GM12878 (cell line): ENCODE results near the gene STK33. TPM values are rescaled to one million over a fixed set of nuclear protein-coding genes. Genes with fewer than 3 reads are reported as not detected.

Experiments
- ATAC-seq: fragments of 200-7000 bp; cut with Tn5 transposase; 3 replicates; pipeline ENCODE4 v1.9.1; 2020; ENCODE audit warnings: mild to moderate bottlenecking, moderate library complexity
- BruUV-seq: library from RNA; stranded (reverse); fragments of 400-500 nt; replicated peaks from 2 replicates; lab custom pipeline; 2021; lab: Mats Ljungman, UMichigan
- CTCF ChIA-PET: fragments of 300-600 bp; sonication (Branson Sonifier 250); formaldehyde crosslinking; extraction: SDS; loops from one replicate; lab custom pipeline; 2021; ENCODE audit warnings: inconsistent platforms; lab: Yijun Ruan, JAX
- POLR2A ChIA-PET: fragments of 350-600 bp; formaldehyde crosslinking; extraction: SDS; loops from one replicate; lab custom pipeline; 2021; ENCODE audit warnings: inconsistent platforms; lab: Charles Lee
- RAD21 ChIA-PET: fragments of 300-600 bp; sonication (Branson Sonifier 250); formaldehyde crosslinking; loops from one replicate; lab custom pipeline; 2023; ENCODE audit warnings: antibody characterized with exemption; ENCODE audit not compliant: unreplicated experiment; lab: Charles Lee
- SMC1A ChIA-PET: fragments of 300-600 bp; sonication (Branson Sonifier 250); formaldehyde crosslinking; loops from one replicate; lab custom pipeline; 2023; ENCODE audit not compliant: unreplicated experiment, uncharacterized antibody; lab: Charles Lee
- DNase-seq: peaks from one replicate; pipeline ENCODE4 v3.0.0-alpha.2; 2011; ENCODE audit warnings: low read depth, low spot score
- FAIRE-seq: peaks from 3 replicates; lab custom pipeline; 2011; peaks lifted over from hg19 to GRCh38; lab: Jason Lieb, UNC
- H2AFZ ChIP-seq: 2 replicates; pipeline ENCODE4 v1.6.0; 2011; ENCODE audit warnings: low read depth, low read length, control low read depth; ENCODE audit not compliant: control insufficient read depth
- H3K27ac ChIP-seq: 2 replicates; pipeline ENCODE4 v1.5.1; 2011; ENCODE audit warnings: control low read depth; ENCODE audit not compliant: control insufficient read depth, insufficient read depth
- H3K27me3 ChIP-seq, 2 experiments: replicated peaks in 1 of 2; 2 replicates each; pipeline versions ENCODE4 v1.6.0 to v1.6.1; 2011; ENCODE audit warnings: low read length in 1 of 2; ENCODE audit not compliant: control insufficient read depth in 2 of 2, insufficient read depth in 2 of 2
- H3K36me3 ChIP-seq, 2 experiments: 2 replicates each; pipeline ENCODE4 v1.5.1; 2011; ENCODE audit warnings: low read length in 1 of 2; ENCODE audit not compliant: control insufficient read depth in 2 of 2, insufficient read depth in 2 of 2
- H3K4me1 ChIP-seq: 2 replicates; pipeline ENCODE4 v1.6.1; 2011; ENCODE audit warnings: mild to moderate bottlenecking, low read length, moderate library complexity, mixed read lengths; ENCODE audit not compliant: control insufficient read depth, insufficient read depth
- H3K4me2 ChIP-seq: 2 replicates; pipeline ENCODE4 v1.6.0; 2011; ENCODE audit warnings: control low read depth; ENCODE audit not compliant: control insufficient read depth, insufficient read depth
- H3K4me3 ChIP-seq: fragments of 200-600 bp; sonication (generic); 2 replicates; pipeline ENCODE4 v1.5.1; 2016
- H3K79me2 ChIP-seq: 2 replicates; pipeline ENCODE4 v1.6.0; 2011; ENCODE audit warnings: low read length; ENCODE audit not compliant: control insufficient read depth, insufficient read depth
- H3K9ac ChIP-seq: 2 replicates; pipeline ENCODE4 v1.8.0; 2011; ENCODE audit warnings: low read length, control low read depth, mixed read lengths; ENCODE audit not compliant: control insufficient read depth, insufficient read depth
- H3K9me3 ChIP-seq: replicated peaks from 3 replicates; pipeline ENCODE4 v1.5.1; 2011; ENCODE audit warnings: mild to moderate bottlenecking, low read length; ENCODE audit not compliant: control insufficient read depth, insufficient read depth
- H4K20me1 ChIP-seq: 2 replicates; pipeline ENCODE4 v1.6.0; 2011; ENCODE audit not compliant: control insufficient read depth, insufficient read depth
- ATF3 ChIP-seq: IDR thresholded peaks from 2 replicates; pipeline ENCODE4 v1.6.1; 2011; ENCODE audit warnings: low read depth, mild to moderate bottlenecking, low read length, moderate library complexity, borderline replicate concordance; ENCODE audit errors: extremely low read depth
- BMI1 ChIP-seq: fragments of 450-650 bp; IDR thresholded peaks from 2 replicates; pipeline ENCODE4 v1.6.1; 2016; ENCODE audit warnings: mild to moderate bottlenecking, moderate library complexity, borderline replicate concordance
- BRCA1 ChIP-seq: IDR thresholded peaks from 2 replicates; pipeline ENCODE4 v1.6.1; 2011; ENCODE audit warnings: low read depth, low read length, improper control_type of control experiment
- CBX5 ChIP-seq: sonication (generic); IDR thresholded peaks from 2 replicates; pipeline ENCODE4 v1.6.1; 2016; ENCODE audit warnings: low read depth, moderate library complexity, mild to moderate bottlenecking, inconsistent platforms
- CHD4 ChIP-seq: fragments of 200-600 bp; sonication (generic); IDR thresholded peaks from 2 replicates; pipeline ENCODE4 v1.6.1; 2016; ENCODE audit warnings: mild to moderate bottlenecking
- GABPA ChIP-seq: IDR thresholded peaks from 2 replicates; pipeline ENCODE4 v1.6.1; 2014; ENCODE audit warnings: antibody characterized with exemption, low read depth, mild to moderate bottlenecking, inconsistent platforms
- NKRF ChIP-seq: fragments of 450-650 bp; conservative IDR thresholded peaks from 2 replicates; pipeline ENCODE4 v1.6.1; 2017; ENCODE audit warnings: mild to moderate bottlenecking, moderate library complexity
- PAX8 ChIP-seq: fragments of 450-650 bp; IDR thresholded peaks from 2 replicates; pipeline ENCODE4 v1.6.1; 2017; ENCODE audit warnings: mild to moderate bottlenecking, moderate library complexity
- RAD51 ChIP-seq: fragments of 450-650 bp; IDR thresholded peaks from 2 replicates; pipeline ENCODE4 v1.6.1; 2016; ENCODE audit warnings: moderate library complexity, mild to moderate bottlenecking, inconsistent platforms
- SPI1 ChIP-seq: IDR thresholded peaks from 2 replicates; pipeline ENCODE4 v1.6.1; 2011; ENCODE audit warnings: low read depth, mild to moderate bottlenecking, low read length, moderate library complexity, borderline replicate concordance; ENCODE audit not compliant: insufficient read depth
- SREBF1 ChIP-seq: IDR thresholded peaks from 2 replicates; pipeline ENCODE4 v1.6.1; 2012; ENCODE audit warnings: mild to moderate bottlenecking, low read length
- TAF1 ChIP-seq: IDR thresholded peaks from 2 replicates; pipeline ENCODE4 v1.6.1; 2011; ENCODE audit warnings: mild to moderate bottlenecking, low read depth, low read length, borderline replicate concordance
- YY1 ChIP-seq: IDR thresholded peaks from 2 replicates; pipeline ENCODE4 v1.6.1; 2011; ENCODE audit warnings: low read depth, mild to moderate bottlenecking, low read length
- WGBS: methylation state at CpG from one replicate; pipeline ENCODE4 v1.1.6; 2016; ENCODE audit warnings: low lambda C conversion rate; ENCODE audit not compliant: insufficient replicate concordance, insufficient coverage; ENCODE audit errors: missing lambda C conversion rate; 5-methylcytosine and 5-hydroxymethylcytosine counted together
- in situ Hi-C: fragments of 300-500 bp; cut with MboI; formaldehyde crosslinking; loops from 9 replicates; pipeline ENCODE4 v1.14.3; 2018; ENCODE audit warnings: mixed read lengths
- intact Hi-C: fragments of 100-400 bp; cut with micrococcal nuclease; formaldehyde crosslinking; loops from one replicate; pipeline ENCODE4 v1.14.2; 2022; ENCODE audit not compliant: unreplicated experiment
- polyA plus RNA-seq, 11 experiments: library from polyadenylated mRNA; depleted of rRNA in 4 of 11; unstranded in 6 of 11; stranded (reverse) in 5 of 11; fragments of >200 nt; fragmentation: Nextera tagmentation in 4 of 11; fragmentation: Illumina TruSeq in 1 of 11; extraction: Ambion mirVana in 4 of 11; extraction: Trizol in 1 of 11; gene quantifications; 1 replicate in 1 of 11; 2 replicates in 10 of 11; pipeline versions ENCODE4 v1.2.1 to v1.2.3, GENCODE V29; 2011 to 2016; ENCODE audit warnings: inconsistent platforms in 2 of 11, missing spikeins in 2 of 11, low read depth in 1 of 11
- total RNA-seq, 4 experiments: library from RNA; depleted of rRNA in 3 of 4; stranded (reverse); fragments of >200 nt in 3 of 4; fragmentation: Illumina TruSeq in 1 of 4; extraction: Trizol in 1 of 4; gene quantifications; 2 replicates each; pipeline versions ENCODE4 v1.2.1 to v1.2.3, GENCODE V29; 2013 to 2021
- TF ChIP-seq, protein P1 (sequence below): IDR thresholded peaks from 2 replicates; pipeline ENCODE4 v1.6.1; 2011; ENCODE audit warnings: mild to moderate bottlenecking, low read depth, low read length, moderate library complexity; ENCODE audit not compliant: insufficient replicate concordance

Gene STK33
- total and polyA plus RNA-seq, 10 of the 15 experiments (the other 5 are each of a cell fraction or from before 2014, with no cell fraction given): 5.2 to 27.3 (median 18.3) TPM

DNA sequence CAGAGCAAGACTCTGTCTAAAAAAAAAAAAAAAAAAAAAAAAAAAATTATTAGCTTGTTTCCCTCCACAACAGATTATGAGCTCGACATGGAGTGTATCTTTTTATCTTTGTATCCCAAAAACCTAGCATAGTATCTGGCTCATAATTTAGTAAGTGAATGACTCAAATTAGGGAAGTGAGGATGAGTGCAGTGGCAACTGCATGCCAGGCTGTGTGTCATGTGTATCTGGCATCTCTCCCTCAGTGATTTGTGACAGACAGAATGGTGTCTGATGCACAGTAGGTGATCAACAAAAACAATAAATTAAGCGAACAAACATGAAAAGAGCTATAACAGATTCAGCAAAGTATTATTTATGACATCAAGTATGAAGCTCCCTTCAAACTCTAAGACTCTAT lies 7.2 kb downstream of the STK33 start:
- no peak for FAIRE-seq
- Histone ChIP-seq H3K9ac (no peak overlapping the region), H3K4me2 (no peak overlapping the region), H3K36me3 (no peaks in the 10 kb centered on the region; a peak in 2 of 4 replicates), H4K20me1 (no peaks in the 10 kb centered on the region), H3K27ac (no peak overlapping the region), H3K27me3 (no peaks in the 10 kb centered on the region), H3K4me1 (no peaks in the 10 kb centered on the region), H3K9me3 (peaks cover 1% of the 10 kb centered on the region; the same call in 2 of the 3 replicates), H3K4me3 (no peak overlapping the region), H2AFZ (no peak overlapping the region), H3K79me2 (no peaks in the 10 kb centered on the region)
- ChIA-PET RAD21 (interaction anchor here (0.6 to 1.0 kb wide), 4 partner anchors 10 to 331 kb away, joined by 3 to 4 read pairs (median 4); partner anchors contain the start of genes RPL27A and TRIM66), SMC1A (interaction anchor here (0.8 to 1.7 kb wide), 3 partner anchors 10 to 19 kb away, joined by 3 to 6 read pairs (median 4); no protein-coding TSS in a partner anchor), POLR2A (interaction anchor here (0.6 to 0.7 kb wide), 2 partner anchors 48 to 362 kb away, joined by 4 read pairs; no protein-coding TSS in a partner anchor), CTCF (interaction anchor here (0.6 to 1.5 kb wide), 4 partner anchors 9 to 122 kb away, joined by 3 to 4 read pairs (median 3); no protein-coding TSS in a partner anchor)
- no TSS peak for BruUV-seq
- in situ Hi-C loops (no loop called here), intact Hi-C loops (no loop called here)
- TF ChIP-seq CHD4 (no peak), SPI1 (peak; percentile 51; the same call in 1 of the 2 replicates)
- DNase-seq: no peak
- 19% methylated on average over 2 of the region's 2 CpGs for WGBS
- peak; percentile 64 for ATAC-seq

- ChIA-PET CTCF (interaction anchor here (0.6 to 3.2 kb wide), 4 partner anchors 9 to 500 kb away, joined by 3 to 17 read pairs (median 3); no protein-coding TSS in a partner anchor), POLR2A (no interaction called here), RAD21 (interaction anchor here (0.7 to 1.0 kb wide), 2 partner anchors 10 to 96 kb away, joined by 3 to 4 read pairs; partner anchors contain the start of genes RPL27A and TRIM66), SMC1A (interaction anchor here (1.0 kb wide), 1 partner anchor 9 kb away, joined by 3 read pairs; no protein-coding TSS in a partner anchor)
- Histone ChIP-seq H3K4me1 (no peaks in the 10 kb centered on the region), H3K27ac (no peak overlapping the region), H3K9me3 (peaks cover 1% of the 10 kb centered on the region; the same call in 2 of the 3 replicates), H3K79me2 (no peaks in the 10 kb centered on the region), H3K9ac (no peak overlapping the region), H3K4me2 (no peak overlapping the region), H3K27me3 (no peaks in the 10 kb centered on the region), H3K4me3 (no peak overlapping the region), H2AFZ (no peak overlapping the region), H4K20me1 (no peaks in the 10 kb centered on the region), H3K36me3 (no peaks in the 10 kb centered on the region; a peak in 2 of 4 replicates)
- in situ Hi-C loops: no loop called here
- FAIRE-seq (no peak), DNase-seq (no peak), ATAC-seq (no peak)
- BruUV-seq: no TSS peak
- WGBS: no CpG with 5 or more reads among the region's 1 CpG
- intact Hi-C loops: no loop called here
- TF ChIP-seq CBX5 (no peak), GABPA (no peak), TAF1 (no peak), SREBF1 (no peak), YY1 (no peak), BMI1 (no peak), BRCA1 (no peak), RAD51 (no peak), PAX8 (no peak), ATF3 (no peak), NKRF (no peak)
- TF ChIP-seq, protein P1, sequence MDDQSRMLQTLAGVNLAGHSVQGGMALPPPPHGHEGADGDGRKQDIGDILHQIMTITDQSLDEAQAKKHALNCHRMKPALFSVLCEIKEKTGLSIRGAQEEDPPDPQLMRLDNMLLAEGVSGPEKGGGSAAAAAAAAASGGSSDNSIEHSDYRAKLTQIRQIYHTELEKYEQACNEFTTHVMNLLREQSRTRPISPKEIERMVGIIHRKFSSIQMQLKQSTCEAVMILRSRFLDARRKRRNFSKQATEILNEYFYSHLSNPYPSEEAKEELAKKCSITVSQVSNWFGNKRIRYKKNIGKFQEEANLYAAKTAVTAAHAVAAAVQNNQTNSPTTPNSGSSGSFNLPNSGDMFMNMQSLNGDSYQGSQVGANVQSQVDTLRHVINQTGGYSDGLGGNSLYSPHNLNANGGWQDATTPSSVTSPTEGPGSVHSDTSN: no peak
These were observed 7.8 kb downstream of the STK33 start for GRCh38 chr11:8586184-8586583.
